PC-3 (cell line): ENCODE data around the gene FAM47E. TPM values are rescaled to one million over a fixed set of nuclear protein-coding genes. Genes with fewer than 3 reads are reported as not detected.

Source experiments
- ATAC-seq: fragments of 200-7000 bp; cut with Tn5 transposase; 2 replicates; pipeline ENCODE4 v1.9.1; 2020; ENCODE audit warnings: mild to moderate bottlenecking, moderate library complexity
- BruUV-seq: library from RNA; stranded (reverse); fragments of 400-500 nt; replicated peaks from 2 replicates; lab custom pipeline; 2021; lab: Mats Ljungman, UMichigan
- CTCF ChIA-PET: fragments of 300-600 bp; sonication (Branson Sonifier 250); formaldehyde crosslinking; loops from one replicate; lab custom pipeline; 2022; ENCODE audit warnings: antibody characterized with exemption; lab: Charles Lee
- POLR2A ChIA-PET: fragments of 300-600 bp; sonication (Branson Sonifier 250); formaldehyde crosslinking; loops from one replicate; lab custom pipeline; 2022; ENCODE audit warnings: antibody characterized with exemption; ENCODE audit not compliant: unreplicated experiment; lab: Charles Lee
- DNase-seq: peaks from one replicate; pipeline ENCODE4 v3.0.0-alpha.2; 2015
- H2AFZ ChIP-seq: fragments of 300-600 bp; sonication (generic); 2 replicates; pipeline ENCODE4 v1.6.0; 2016; ENCODE audit warnings: antibody characterized with exemption, low read length
- H3F3A ChIP-seq: fragments of 300-600 bp; sonication (generic); one replicate; pipeline ENCODE4 v1.6.0; 2017; ENCODE audit warnings: antibody characterized with exemption, low read length, control low read depth, mild to moderate bottlenecking; ENCODE audit not compliant: unreplicated experiment
- H3K27ac ChIP-seq: fragments of 300-600 bp; sonication (generic); 2 replicates; pipeline ENCODE4 v1.5.1; 2016; ENCODE audit warnings: mild to moderate bottlenecking, low read length
- H3K27me3 ChIP-seq: fragments of 300-600 bp; sonication (generic); 2 replicates; pipeline ENCODE4 v1.6.1; 2016; ENCODE audit warnings: low read length, mixed read lengths
- H3K36me3 ChIP-seq: fragments of 300-600 bp; sonication (generic); 2 replicates; pipeline ENCODE4 v1.6.1; 2016; ENCODE audit warnings: low read depth, mixed run types, low read length, mixed read lengths
- H3K4me1 ChIP-seq: fragments of 300-600 bp; sonication (generic); 2 replicates; pipeline ENCODE4 v1.5.1; 2016; ENCODE audit warnings: low read length; ENCODE audit not compliant: insufficient read depth
- H3K4me2 ChIP-seq: fragments of 300-600 bp; sonication (generic); 2 replicates; pipeline ENCODE4 v1.6.0; 2016; ENCODE audit warnings: low read length
- H3K4me3 ChIP-seq: fragments of 300-600 bp; sonication (generic); 2 replicates; pipeline ENCODE4 v1.5.1; 2016; ENCODE audit warnings: mild to moderate bottlenecking, low read length, mixed read lengths
- H3K79me2 ChIP-seq: fragments of 300-600 bp; sonication (generic); 2 replicates; pipeline ENCODE4 v1.6.1; 2017; ENCODE audit warnings: low read length, mixed read lengths
- H3K9ac ChIP-seq: fragments of 300-600 bp; sonication (generic); 2 replicates; pipeline ENCODE4 v1.6.0; 2016; ENCODE audit warnings: mild to moderate bottlenecking, low read length
- H3K9me2 ChIP-seq: fragments of 300-600 bp; sonication (generic); replicated peaks from 2 replicates; pipeline ENCODE4 v1.6.1; 2016; ENCODE audit warnings: mixed run types, low read length, mixed read lengths
- H3K9me3 ChIP-seq: fragments of 300-600 bp; sonication (generic); 2 replicates; pipeline ENCODE4 v1.6.1; 2016; ENCODE audit warnings: low read length, mixed read lengths
- H4K20me1 ChIP-seq: fragments of 300-600 bp; sonication (generic); 2 replicates; pipeline ENCODE4 v1.6.1; 2016; ENCODE audit warnings: low read length, mixed read lengths
- EZH2 ChIP-seq: fragments of 300-600 bp; sonication (generic); IDR thresholded peaks from one replicate; pipeline ENCODE4 v1.6.1; 2017; ENCODE audit warnings: antibody characterized with exemption, mild to moderate bottlenecking, low read length; ENCODE audit not compliant: unreplicated experiment
- EZH2phosphoT487 ChIP-seq: fragments of 300-600 bp; sonication (generic); IDR thresholded peaks from 2 replicates; pipeline ENCODE4 v1.6.1; 2018; ENCODE audit warnings: mild to moderate bottlenecking, antibody characterized with exemption, low read length, borderline replicate concordance
- intact Hi-C: fragments of 100-400 bp; cut with micrococcal nuclease; formaldehyde crosslinking; loops from 2 replicates; pipeline ENCODE4 v1.9.0; 2023
- total RNA-seq: library from RNA; depleted of rRNA; stranded (reverse); fragments of >200 nt; gene quantifications from 2 replicates; pipeline ENCODE4 v1.2.3, GENCODE V29; 2014
- TF ChIP-seq, protein P1 (sequence below): fragments of 300-600 bp; sonication (generic); conservative IDR thresholded peaks from 2 replicates; pipeline ENCODE4 v1.5.1; 2017; ENCODE audit warnings: antibody characterized with exemption, low read depth, mild to moderate bottlenecking, low read length

FAM47E gene
- total RNA-seq, 1 experiment from 2014 or later = 0.91 TPM

DNA sequence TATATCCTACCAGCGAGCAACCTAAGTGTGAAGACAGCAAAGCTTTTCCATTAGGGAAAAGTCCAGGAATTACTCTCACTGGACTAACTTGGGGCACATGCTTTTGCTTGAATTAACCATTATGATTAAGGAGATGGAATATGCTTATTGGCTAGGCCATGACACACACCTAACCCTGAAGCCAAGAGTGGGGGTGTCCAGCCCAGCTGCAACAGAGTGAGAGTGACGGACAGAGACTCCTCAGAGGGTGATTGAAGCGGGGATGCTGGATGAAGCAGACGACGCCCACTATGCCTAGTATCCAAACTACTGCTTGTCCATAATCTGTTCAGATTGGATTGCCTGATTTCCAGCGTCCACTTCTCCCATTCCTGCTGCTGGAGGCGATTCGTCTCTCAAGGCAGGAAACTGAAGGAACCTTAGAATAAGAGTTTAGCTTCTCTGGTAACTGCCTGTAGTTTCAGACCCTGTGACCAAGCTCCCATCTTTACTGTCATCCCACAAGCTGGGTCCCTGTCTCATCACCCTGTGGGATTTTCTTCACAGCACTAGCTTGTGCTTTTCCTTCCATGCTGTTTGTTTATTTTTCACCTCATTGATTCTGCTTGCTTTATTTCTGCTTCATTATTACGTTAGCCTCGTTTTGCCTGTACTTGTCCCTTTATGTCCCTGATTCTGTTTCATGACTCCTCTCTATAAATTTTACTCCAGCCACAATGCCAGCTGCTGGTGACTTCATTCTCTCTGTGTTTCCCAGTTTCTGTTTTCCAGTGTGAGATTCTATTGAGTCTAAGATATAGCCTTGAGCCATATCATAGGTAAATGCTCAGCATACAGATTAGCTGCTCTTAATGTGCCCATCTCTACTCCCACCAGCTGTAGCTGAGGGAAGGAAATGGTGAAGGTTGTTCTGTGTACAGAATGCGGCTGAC is 19.0 kb downstream of the FAM47E start:
- Histone ChIP-seq H3K27ac (no peak overlapping the region), H3K4me1 (peaks cover 8% of the 10 kb centered on the region), H3K79me2 (no peaks in the 10 kb centered on the region), H2AFZ (no peak overlapping the region), H3K4me3 (no peak overlapping the region), H3K9me3 (no peaks in the 10 kb centered on the region), H3K9me2 (no peaks in the 10 kb centered on the region), H3K27me3 (no peaks in the 10 kb centered on the region), H3K36me3 (no peaks in the 10 kb centered on the region), H4K20me1 (no peaks in the 10 kb centered on the region), H3K9ac (no peak overlapping the region), H3F3A (no peaks in the 10 kb centered on the region), H3K4me2 (no peak overlapping the region)
- ATAC-seq (no peak), DNase-seq (no peak)
- ChIA-PET POLR2A (no interaction called here), CTCF (no interaction called here)
- BruUV-seq = no TSS peak
- intact Hi-C loops = no loop called here
- TF ChIP-seq, protein P1, sequence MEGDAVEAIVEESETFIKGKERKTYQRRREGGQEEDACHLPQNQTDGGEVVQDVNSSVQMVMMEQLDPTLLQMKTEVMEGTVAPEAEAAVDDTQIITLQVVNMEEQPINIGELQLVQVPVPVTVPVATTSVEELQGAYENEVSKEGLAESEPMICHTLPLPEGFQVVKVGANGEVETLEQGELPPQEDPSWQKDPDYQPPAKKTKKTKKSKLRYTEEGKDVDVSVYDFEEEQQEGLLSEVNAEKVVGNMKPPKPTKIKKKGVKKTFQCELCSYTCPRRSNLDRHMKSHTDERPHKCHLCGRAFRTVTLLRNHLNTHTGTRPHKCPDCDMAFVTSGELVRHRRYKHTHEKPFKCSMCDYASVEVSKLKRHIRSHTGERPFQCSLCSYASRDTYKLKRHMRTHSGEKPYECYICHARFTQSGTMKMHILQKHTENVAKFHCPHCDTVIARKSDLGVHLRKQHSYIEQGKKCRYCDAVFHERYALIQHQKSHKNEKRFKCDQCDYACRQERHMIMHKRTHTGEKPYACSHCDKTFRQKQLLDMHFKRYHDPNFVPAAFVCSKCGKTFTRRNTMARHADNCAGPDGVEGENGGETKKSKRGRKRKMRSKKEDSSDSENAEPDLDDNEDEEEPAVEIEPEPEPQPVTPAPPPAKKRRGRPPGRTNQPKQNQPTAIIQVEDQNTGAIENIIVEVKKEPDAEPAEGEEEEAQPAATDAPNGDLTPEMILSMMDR = no peak
- no peak for TF ChIP-seq EZH2phosphoT487
- TF ChIP-seq EZH2 = no peak

DNA sequence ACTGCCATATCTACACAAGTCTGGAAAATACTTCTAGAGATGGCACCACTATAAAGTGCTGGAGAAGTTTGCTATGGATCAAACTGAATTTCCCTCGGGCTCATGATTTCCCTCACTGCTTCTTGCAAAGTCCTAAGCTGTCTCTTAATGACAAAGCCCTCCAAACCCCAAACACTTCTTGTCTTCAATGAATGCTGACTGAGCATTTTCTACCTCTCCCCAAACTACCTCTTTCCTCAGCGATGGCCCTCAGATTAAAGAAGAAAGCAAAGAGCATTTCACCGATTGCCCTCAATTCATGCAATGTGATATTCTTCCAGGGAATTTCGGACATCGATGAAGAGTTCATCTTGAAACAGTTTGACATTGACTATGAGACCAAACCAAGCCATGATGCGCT is 19.7 kb downstream of the FAM47E start:
- ATAC-seq (no peak), DNase-seq (no peak)
- H3K4me2 ChIP-seq = no peak overlapping the region
- no peaks in the 10 kb centered on the region for H3F3A ChIP-seq
- no TSS peak for BruUV-seq
- H2AFZ ChIP-seq = no peak overlapping the region
- H3K27me3 ChIP-seq = no peaks in the 10 kb centered on the region
- ChIA-PET CTCF (no interaction called here), POLR2A (no interaction called here)
- intact Hi-C loops = no loop called here
- H3K36me3 ChIP-seq = no peaks in the 10 kb centered on the region
- no peak overlapping the region for H3K4me3 ChIP-seq
- H4K20me1 ChIP-seq = no peaks in the 10 kb centered on the region
- H3K4me1 ChIP-seq = peaks cover 8% of the 10 kb centered on the region
- H3K27ac ChIP-seq = no peak overlapping the region
- H3K9me3 ChIP-seq = no peaks in the 10 kb centered on the region
- H3K79me2 ChIP-seq = no peaks in the 10 kb centered on the region
- H3K9ac ChIP-seq = no peak overlapping the region
- TF ChIP-seq, protein P1 = no peak
- TF ChIP-seq EZH2 = no peak
- TF ChIP-seq EZH2phosphoT487 = no peak
- H3K9me2 ChIP-seq = no peaks in the 10 kb centered on the region

DNA sequence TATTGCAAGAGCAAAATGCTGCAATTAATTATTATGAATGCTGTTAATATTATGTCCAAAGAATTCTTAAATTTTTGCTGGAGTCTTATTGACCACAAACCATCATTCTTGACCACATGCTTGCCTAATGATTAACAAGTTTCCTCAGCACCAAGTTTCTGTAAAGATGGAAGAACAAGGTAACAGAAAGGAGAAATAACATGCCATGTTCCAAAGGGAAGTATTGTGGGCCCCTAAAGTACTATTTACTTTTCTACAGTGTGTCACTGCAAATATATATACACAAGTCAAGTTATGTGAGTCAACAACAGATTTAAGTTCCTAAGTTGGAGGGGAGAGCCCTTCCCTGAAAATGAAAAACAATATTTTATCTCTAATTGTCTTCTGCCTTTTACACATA is 20.6 kb downstream of the FAM47E start:
- H3K9ac ChIP-seq = no peak overlapping the region
- no peak overlapping the region for H2AFZ ChIP-seq
- H3K27me3 ChIP-seq = no peaks in the 10 kb centered on the region
- no peaks in the 10 kb centered on the region for H3F3A ChIP-seq
- H3K27ac ChIP-seq = no peak overlapping the region
- no peaks in the 10 kb centered on the region for H3K9me3 ChIP-seq
- no peak overlapping the region for H3K4me3 ChIP-seq
- no peak overlapping the region for H3K4me2 ChIP-seq
- peaks cover 8% of the 10 kb centered on the region for H3K4me1 ChIP-seq
- DNase-seq = no peak
- intact Hi-C loops = no loop called here
- TF ChIP-seq EZH2 (no peak), EZH2phosphoT487 (no peak)
- TF ChIP-seq, protein P1 = no peak
- H4K20me1 ChIP-seq = no peaks in the 10 kb centered on the region
- CTCF ChIA-PET = no interaction called here
- no TSS peak for BruUV-seq
- no peaks in the 10 kb centered on the region for H3K9me2 ChIP-seq
- peak; percentile 55; the same call in 1 of the 2 replicates for ATAC-seq
- H3K79me2 ChIP-seq = no peaks in the 10 kb centered on the region
- POLR2A ChIA-PET = no interaction called here
- no peaks in the 10 kb centered on the region for H3K36me3 ChIP-seq
